Activated naive CD8-positive, alpha-beta T cell treated with anti-CD3 and anti-CD28 coated beads, Interleukin-2, amount 50 U/mL, for 16 hours (primary cell): Measurements from ENCODE around the gene UGT1A6.
A peak's percentile ranks its signal among the peaks of the same experiment; 100 is the strongest.
"Not testable (repeated sequence)": the region's sequence is repeated elsewhere in the genome, so short reads cannot be mapped to it uniquely, and the experiment has no call there.

ENCODE experiments used
- DNase-seq: peaks from one replicate; pipeline ENCODE4 v3.0.0-alpha.2; 2020; ENCODE audit warnings: low read depth, low spot score

UGT1A6 gene

DNA sequence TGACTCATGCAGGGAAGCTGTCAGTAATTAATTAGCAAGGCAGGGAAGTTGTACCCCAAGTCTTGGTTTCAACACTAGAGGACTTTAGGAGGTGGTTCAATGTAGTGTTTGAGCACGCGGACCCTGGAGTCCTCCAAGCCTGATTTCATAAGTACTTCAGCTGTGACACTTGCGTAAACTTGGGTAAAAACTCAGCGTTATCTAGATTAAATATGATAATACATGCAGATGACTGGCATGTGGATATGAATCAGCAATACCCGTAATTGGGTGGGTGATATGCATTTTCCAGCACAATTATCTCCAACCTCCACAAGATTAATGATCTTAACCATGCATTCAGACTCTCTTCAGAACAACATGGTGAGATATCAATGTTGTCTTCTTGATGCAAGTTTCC is 5.8 kb upstream of the UGT1A6 start:
- DNase-seq = no peak

DNA sequence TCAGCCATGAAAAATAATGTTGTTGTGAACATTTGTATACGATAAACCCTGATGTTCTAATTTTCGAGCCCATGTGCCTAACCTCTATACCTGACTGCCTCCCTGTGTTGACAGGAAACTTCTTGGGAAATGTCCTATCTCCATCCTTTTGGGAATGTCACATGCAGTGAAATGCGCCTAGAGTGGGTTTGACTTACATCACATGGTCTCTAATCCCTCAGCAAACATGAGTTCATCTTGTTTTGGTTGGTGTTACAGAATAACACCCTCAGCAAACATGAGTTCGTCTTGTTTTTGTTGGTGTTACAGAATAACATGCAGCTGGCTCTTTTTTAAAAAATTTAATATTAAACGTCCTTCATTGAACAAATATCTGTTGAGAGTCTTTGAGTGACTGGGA is 4.3 kb upstream of the UGT1A6 start:
- DNase-seq = no peak

DNA sequence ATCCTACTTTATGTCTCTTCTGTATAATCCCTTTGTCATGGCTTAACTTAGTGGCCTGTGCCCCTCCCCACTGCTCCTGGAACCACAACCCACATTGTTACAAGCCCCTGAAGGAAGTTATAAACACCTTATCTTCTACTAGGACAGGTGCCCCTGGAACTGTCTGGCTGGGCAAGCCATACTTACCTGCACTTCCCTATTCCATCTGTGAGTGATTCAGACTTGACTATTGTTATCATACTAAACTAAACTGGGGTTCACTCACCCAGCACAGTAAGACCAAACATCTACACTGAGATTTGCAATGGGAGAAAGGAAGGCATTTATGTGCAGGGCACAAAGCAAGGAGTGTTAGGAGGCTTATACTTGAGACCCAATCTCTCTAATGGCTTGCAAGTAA is 3.7 kb upstream of the UGT1A6 start:
- DNase-seq = no peak

DNA sequence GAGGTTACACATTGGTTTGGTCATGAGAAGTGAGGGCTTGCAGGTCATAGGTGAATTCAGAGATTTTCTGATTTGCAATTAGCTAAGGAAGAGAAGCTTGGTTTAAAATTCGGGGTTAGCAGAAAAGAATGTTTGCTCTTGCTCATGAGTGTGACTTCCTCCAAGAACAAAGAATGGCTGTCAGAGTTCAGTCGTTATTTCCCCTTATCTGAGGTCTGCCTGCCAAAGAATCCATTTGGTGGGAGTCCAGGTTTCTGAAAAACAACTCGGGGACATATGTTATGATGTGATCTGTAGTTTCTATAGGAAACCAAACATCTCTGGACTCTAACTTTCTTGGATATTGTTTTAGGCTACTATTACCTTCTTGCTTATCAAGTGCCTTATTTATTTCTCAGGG is 3.2 kb upstream of the UGT1A6 start:
- DNase-seq = no peak

DNA sequence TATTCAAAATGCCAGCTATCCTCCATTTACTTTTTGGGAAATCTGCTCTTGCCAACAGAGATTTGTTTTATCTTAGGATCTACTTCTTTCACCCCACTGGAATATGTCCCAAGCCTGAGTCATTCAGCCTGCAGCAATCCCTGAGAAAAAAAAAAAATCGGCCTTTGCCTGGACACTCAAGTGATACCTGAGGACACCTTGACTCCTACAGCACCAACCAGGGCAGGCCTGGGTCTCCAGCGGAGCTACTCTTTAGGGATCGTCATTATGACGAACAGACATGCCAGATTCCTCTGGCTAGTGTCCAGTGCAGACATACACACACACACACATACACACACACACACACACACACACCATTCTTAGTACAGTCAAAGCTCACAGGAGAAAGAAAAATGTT is 2.2 kb upstream of the UGT1A6 start:
- DNase-seq = no peak

DNA sequence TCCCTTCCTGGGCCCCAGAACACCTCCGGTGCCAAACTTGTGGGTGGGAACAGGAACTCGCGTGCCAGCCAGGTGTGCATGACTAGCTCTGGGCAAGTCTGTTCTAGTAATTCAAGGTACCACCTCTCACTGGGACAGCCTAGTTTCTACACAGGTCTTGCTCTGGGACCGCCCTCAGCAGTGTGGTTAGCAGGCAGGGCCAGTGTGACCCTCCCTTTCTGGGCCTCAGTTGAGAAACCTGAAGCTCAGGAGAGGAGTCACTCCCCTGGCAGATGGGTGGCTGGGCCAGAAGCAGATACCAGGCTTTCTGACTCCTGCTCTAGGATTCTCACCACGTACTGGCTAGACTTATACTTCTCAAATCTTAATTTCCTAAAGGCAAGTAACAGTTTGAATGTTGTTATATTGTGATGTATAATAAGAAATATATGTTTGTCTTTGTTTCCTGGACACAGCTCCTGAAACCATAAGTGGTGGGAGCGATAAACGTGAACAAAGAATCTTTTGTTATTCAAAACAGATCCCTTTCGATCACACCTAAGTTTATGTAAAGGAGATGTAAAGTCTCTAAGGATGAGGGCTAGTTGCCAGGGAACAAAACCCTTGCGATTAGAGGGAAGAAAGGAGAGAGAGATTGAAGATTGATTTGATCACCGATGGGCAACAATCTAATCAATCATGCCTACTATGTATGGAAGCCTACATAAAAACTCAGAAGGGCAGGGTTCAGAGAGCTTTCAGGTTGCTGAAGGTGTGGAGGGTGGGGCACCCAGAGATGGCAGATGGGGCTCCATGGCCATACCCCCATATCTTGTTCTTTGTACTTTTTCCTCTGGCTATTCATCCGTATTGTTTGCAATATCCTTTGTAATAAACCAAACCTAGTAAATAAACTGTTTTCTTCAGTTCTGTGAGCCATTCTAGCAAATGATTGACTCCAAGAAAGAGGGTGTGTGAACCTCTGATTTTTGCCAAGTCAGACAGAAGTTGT is 952 bp upstream of the UGT1A6 start:
- DNase-seq = no peak

DNA sequence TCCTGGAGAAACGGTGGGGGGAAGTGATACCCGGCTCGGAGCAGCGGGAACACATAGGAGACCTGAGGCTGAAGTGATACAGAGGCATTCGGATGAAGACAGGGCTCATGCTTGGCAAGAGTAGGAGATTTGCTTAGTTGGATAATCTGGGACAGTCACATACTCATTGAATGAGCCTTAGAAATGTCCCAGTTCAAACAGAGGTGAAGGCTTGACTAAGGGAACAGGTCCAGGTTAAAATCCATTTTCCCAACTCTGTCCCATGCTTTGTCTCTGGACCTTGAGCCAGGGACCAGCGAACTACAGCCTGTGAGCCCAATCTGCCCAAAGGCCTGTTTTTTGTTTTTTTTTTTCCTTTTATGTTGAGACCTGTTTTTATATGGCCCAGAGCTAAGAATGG is 1.3 kb downstream of the UGT1A6 start:
- no peak for DNase-seq

DNA sequence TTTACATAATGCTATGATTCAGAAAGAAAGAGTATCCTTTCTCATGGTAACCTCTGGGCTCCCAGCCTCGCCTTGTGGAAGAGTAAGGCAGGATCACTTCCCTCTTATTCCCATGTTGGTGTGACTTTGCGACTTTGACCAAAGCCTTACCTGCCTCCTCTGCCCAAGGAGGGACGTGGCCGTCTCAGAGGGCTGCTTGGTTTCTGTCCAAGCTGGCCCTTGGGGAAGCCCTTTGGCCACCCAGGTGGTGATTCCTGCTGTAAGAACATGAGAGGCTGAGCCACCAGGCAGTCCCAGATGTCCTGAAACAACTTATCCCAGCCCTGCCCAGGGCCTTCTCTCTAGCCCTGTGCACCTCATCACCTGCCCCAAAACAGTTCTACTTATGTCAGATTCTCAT is 6.0 kb downstream of the UGT1A6 start:
- no peak for DNase-seq

DNA sequence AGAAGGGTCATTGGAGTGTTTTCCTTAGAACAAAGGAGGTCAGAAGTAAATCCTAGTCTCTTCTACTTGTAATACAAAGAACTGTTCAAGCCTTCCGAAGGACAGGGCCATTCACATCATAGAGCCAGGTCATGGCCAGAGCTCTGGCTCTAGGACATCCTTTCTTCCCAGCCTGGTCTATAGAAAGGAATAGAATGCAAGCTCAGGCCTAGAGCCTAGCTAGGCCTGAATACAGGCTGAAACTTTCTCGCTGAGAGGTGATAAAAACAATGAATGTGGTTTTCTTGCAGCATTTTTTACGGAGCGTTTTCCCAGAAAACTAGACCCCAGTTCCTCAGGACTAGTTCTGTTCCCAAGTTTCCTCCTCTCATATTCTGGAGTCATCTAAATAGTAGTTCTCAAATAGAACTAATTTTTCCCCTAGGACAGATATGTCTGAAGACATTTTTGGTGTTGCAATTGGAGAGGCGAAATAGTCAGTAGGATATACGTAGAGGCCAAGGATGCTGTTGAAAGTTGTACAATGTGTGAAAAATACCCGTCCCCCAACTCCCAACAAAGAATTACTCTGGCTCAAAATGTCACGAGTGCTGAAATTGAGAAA is 6.8 kb downstream of the UGT1A6 start:
- DNase-seq = no peak

DNA sequence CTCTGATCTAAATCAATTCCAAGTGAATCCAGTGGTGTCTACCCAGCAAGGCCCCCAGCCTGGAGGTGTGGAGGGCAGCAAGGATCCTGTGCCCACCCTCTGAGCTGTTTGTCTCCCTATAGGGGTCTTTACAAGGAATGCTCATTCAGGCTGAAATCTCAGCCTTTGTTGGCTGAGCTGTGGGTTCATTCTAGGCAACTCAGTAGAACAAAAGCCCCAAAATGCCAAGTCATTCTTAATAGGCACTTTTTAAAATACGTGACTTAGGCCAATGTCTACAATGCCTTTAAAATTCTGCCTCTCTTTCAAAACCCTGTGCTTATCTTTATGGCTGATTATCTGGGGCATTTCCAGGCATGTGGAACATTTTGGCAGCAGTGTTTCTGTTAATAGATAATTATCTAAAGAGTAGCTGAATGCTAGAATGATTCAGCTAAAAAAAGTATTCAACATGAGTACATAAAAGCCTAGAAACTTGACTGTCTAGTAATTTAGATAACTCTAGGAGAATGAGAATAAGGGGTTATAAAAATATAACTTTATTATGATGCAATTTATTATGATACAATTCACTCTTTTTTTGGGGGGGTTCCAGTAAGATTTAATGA is 7.4 kb downstream of the UGT1A6 start:
- DNase-seq = no peak

DNA sequence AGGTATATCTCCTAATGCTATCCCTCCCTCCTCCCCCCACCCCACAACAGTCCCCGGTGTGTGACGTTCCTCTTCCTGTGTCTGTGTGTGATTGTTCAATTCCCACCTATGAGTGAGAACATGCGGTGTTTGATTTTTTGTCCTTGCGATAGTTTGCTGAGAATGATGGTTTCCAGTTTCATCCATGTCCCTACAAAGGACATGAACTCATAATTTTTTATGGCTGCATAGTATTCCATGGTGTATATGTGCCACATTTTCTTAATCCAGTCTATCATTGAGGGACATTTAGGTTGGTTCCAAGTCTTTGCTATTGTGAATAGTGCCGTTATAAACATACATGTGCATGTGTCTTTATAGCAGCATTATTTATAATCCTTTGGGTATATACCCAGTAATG is 8.2 kb downstream of the UGT1A6 start:
- not testable (repeated sequence) for DNase-seq

DNA sequence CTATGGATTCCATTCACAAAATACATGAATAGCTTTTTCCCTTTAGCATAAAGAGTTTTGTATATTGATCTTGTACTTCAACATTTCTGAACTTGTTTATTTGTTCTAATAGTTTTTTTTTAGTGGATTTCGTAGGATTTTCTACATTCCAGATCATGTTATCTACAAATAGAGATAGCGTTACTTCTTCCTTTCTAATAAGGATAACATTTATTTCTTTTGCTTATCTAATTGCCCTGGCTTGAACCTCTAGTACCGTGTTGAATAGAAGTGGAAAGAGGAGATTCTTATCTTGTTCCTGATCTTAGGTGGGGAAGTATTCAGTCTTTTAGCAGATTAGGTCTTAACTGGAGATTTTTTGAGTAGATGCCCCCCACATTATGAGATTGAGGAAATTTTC is 9.5 kb downstream of the UGT1A6 start:
- no peak for DNase-seq

DNA sequence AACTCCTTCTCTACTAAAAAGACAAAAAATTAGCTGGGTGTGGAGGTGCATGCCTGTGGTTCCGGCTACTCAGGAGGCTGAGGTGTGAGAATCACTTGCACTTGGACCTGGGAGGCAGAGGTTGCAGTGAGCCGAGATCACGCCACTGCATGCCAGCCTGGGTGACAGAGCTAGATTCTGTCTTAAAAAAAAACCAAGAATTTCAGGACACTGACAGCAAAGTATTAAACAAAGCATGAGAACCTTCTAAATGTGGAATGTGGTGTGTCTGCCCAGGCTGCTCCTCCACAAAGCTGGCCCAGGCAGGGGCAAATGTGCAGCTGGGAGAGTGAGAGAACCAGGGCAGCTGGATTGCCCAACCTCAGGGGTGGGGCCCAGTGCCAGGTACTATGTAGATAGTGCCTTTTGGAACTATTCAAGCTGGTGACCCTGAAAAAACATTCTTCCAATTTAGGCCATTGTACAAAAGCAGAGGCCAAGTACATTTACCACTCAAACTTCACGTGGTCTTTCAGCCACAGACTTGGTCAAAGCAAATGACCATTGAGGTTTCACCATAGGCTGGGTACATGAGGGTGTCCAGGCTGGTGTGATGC is 13.3 kb downstream of the UGT1A6 start:
- DNase-seq = no peak

DNA sequence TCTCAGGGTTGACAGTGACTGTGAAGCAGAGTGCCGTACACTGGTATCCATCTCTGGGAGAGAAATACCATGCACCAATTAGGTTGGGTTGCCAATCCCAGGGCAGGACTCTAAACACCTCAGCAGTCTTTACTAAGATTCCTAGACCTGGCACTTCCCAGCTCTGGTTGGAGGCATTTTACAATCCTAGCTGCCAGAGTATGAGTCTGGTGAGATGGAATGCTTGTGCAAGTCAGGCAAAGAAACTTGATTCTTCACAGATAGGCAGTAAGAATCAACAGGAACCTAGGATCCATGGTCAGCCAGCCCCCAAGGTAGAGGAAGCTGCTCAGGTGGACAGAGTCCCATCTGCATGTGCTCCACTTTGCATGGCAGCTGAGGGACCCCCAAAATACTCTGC is 14.0 kb downstream of the UGT1A6 start:
- no peak for DNase-seq

DNA sequence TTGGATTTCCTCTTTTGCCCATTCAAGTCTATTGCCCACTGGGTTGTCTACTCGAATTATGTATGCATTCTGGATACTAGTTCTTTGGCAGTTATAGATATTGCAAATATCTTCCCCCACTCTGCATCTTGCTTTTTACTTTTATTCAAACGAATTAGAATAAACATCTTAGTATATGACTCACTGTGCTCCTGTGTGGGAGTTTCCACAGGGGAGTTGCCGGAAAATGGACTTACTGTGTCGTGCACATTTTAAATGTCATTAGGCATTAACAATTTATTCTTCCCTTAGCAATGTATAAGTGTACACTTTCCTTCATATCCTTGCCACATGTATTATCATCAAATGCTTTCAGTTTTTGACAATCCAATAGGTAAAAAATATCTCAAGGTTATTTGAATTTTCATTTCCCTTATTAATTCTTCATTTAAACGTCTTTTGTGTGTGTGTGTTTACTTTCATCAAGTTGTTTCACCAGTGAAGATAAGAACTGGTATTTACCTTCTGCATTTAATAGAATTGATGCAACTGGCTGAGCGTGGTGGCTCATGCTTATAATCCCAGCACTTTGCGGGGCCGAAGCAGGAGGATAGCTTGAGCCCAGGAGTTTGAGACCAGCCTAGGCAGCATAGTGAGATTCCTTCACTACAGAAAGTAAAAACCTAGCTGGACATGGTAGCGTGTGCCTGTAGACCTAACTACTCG is 15.4 kb downstream of the UGT1A6 start:
- no peak for DNase-seq

DNA sequence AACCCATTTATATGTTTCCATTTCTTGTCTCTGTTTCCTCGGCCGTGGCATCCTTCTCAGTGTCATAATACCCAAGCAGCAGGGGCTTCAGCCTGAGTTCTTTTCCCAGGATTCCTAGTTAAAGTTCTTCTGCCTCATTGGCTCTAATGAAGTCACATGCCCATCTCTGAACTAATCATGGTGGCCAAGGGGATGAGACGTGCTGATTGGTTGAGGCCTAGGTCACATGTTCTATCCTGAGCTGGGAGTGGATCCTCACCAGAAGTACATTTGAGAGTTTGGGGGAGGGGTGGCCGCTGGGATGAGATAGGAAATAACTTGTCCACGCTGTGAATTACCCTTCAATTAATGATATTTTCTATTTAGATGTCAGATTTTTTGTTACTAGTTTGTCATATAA is 16.3 kb downstream of the UGT1A6 start:
- DNase-seq = no peak

DNA sequence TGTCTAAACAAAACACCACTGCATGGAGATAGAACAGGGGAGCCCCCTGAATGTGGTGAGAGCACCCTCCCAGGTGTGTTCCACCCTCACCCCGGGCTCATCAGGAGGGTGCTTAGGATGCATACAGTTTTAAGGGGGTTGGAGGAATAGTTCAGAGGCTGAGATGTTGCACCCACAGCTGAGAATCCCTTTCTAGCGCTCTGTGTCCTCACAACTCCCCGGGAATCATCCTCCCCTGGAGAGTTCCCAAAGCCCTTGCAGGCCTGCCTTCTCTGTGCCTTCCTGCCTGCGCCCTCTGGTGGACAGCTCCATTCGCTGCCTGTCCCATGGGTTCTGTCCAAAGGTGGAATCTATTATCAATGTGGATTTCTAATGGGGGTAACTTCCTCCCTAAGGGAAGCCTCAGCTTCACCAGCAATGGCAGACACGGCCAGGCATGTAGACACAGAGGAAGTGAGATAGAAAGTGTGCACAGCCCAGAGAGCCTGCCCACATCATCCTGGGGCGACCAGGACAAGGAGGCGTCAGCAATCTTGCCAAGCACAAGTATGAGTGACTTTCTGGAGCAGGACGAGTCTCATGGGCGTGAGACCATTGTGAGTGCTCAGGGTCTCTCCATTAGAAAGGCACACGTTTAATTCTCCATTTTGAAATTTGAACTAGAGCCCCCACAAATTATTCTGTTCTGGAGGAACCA is 18.8 kb downstream of the UGT1A6 start:
- DNase-seq = peak; percentile 40

DNA sequence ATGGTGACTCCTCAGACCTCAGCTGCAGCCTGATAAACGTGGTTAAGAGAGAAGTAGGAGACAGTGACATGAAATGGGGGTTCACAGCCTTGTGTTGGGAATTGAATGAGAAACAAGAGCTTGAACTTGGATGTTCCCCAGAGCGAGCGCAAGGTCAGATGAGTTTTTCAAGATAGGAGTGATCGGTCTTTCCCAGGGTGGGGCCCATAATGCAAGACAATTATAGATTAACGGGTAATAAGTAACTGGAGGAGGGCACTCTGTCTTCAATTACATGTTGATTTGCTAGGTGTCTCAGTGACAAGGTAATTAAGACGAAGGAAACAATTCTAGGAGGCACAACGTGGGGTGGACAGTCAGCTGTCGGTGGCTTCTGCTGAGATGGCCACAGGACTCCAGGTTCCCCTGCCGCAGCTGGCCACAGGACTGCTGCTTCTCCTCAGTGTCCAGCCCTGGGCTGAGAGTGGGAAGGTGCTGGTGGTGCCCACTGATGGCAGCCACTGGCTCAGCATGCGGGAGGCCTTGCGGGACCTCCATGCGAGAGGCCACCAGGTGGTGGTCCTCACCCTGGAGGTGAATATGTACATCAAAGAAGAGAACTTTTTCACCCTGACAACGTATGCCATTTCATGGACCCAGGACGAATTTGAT is 20.0 kb downstream of the UGT1A6 start, which contains the start of gene UGT1A5:
TSS of gene UGT1A5 (plus strand) at position 297 of the 651 bp plus-strand sequence. CDS start at position 382, 85 bp downstream.
- DNase-seq = no peak

DNA sequence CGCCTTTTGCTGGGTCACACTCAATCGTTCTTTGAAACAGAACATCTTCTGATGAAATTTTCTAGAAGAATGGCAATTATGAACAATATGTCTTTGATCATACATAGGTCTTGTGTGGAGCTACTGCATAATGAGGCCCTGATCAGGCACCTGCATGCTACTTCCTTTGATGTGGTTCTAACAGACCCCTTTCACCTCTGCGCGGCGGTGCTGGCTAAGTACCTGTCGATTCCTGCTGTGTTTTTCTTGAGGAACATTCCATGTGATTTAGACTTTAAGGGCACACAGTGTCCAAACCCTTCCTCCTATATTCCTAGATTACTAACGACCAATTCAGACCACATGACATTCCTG is 20.5 kb downstream of the UGT1A6 start:
- DNase-seq = no peak

DNA sequence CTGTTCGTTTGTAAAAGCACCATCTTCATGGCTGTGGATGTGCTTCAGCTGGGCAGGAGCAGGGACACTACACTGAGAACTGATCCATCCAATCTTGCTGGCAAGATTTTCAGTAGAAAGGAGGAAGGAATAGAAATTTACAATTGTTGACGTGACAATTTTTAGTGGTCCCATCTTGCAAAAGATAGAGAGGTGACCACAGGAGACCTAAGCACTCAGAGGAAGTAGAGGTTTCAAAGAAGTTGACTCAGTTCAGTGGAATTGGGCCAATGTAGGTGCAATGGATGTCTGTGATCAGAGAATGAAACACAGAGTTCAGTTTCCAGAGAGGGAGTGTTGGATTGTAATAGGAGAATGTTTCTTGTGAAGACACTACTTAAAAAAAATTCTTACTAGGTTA is 21.4 kb downstream of the UGT1A6 start:
- no peak for DNase-seq

DNA sequence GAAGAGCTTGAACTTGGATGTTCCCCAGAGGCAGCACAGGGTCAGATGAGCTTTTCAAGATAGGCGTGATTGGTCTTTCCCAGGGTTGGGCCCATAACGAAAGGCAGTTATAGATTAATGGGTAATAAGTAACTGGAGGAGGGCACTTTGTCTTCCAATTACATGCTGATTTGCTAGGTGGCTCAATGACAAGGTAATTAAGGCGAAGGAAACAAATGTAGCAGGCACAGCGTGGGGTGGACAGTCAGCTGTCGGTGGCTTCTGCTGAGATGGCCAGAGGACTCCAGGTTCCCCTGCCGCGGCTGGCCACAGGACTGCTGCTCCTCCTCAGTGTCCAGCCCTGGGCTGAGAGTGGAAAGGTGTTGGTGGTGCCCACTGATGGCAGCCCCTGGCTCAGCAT is 25.9 kb downstream of the UGT1A6 start, which contains the start of gene UGT1A4:
TSS of gene UGT1A4 (plus strand) at position 185 of the 400 bp plus-strand sequence. CDS start at position 270, 85 bp downstream.
- DNase-seq = no peak
